HEK293T (cell line): ENCODE data around the gene USP37.

Experiments used
- CTCF ChIA-PET: fragments of 350-600 bp; formaldehyde crosslinking; extraction: SDS; loops from one replicate; lab custom pipeline; 2021; ENCODE audit warnings: antibody characterized with exemption, inconsistent platforms; lab: Yijun Ruan, JAX
- POLR2A ChIA-PET: fragments of 350-600 bp; formaldehyde crosslinking; extraction: SDS; loops from one replicate; lab custom pipeline; 2020; ENCODE audit warnings: antibody characterized with exemption, inconsistent platforms; lab: Yijun Ruan, JAX
- DNase-seq: peaks from one replicate; pipeline ENCODE4 v3.0.0; 2012; ENCODE audit warnings: mixed read lengths; ENCODE audit errors: extremely low spot score
- ARNT ChIP-seq: fragments of 450-650 bp; IDR thresholded peaks from 2 replicates; pipeline ENCODE4 v1.6.1; 2017; ENCODE audit warnings: mild to moderate bottlenecking
- BHLHE40 ChIP-seq: fragments of 450-650 bp; IDR thresholded peaks from 2 replicates; pipeline ENCODE4 v1.6.1; 2016; ENCODE audit warnings: mild to moderate bottlenecking, moderate library complexity, borderline replicate concordance
- CTBP1 ChIP-seq: fragments of 450-650 bp; IDR thresholded peaks from 2 replicates; pipeline ENCODE4 v1.6.1; 2016; ENCODE audit warnings: borderline replicate concordance
- ELF4 ChIP-seq: fragments of 450-650 bp; IDR thresholded peaks from 2 replicates; pipeline ENCODE4 v1.6.1; 2017; ENCODE audit warnings: antibody characterized with exemption
- FOXA1 ChIP-seq: fragments of 450-650 bp; IDR thresholded peaks from 2 replicates; pipeline ENCODE4 v1.6.1; 2016; ENCODE audit warnings: mild to moderate bottlenecking
- FOXK2 ChIP-seq: fragments of 450-650 bp; IDR thresholded peaks from 2 replicates; pipeline ENCODE4 v1.6.1; 2016; ENCODE audit warnings: mild to moderate bottlenecking
- FOXM1 ChIP-seq: fragments of 450-650 bp; IDR thresholded peaks from 2 replicates; pipeline ENCODE4 v1.6.1; 2017; ENCODE audit warnings: mild to moderate bottlenecking, borderline replicate concordance
- HDGF ChIP-seq: fragments of 450-650 bp; IDR thresholded peaks from 2 replicates; pipeline ENCODE4 v1.6.1; 2017; ENCODE audit warnings: antibody characterized with exemption, borderline replicate concordance
- L3MBTL2 ChIP-seq: fragments of 450-650 bp; conservative IDR thresholded peaks from 2 replicates; pipeline ENCODE4 v1.6.1; 2016; ENCODE audit warnings: mild to moderate bottlenecking
- LEF1 ChIP-seq: fragments of 450-650 bp; IDR thresholded peaks from 2 replicates; pipeline ENCODE4 v1.6.1; 2017; ENCODE audit warnings: mild to moderate bottlenecking, borderline replicate concordance
- NFRKB ChIP-seq: fragments of 450-650 bp; IDR thresholded peaks from 2 replicates; pipeline ENCODE4 v1.6.1; 2016; ENCODE audit warnings: mild to moderate bottlenecking, moderate library complexity
- SP1 ChIP-seq: fragments of 450-650 bp; IDR thresholded peaks from 2 replicates; pipeline ENCODE4 v1.6.1; 2017
- SUZ12 ChIP-seq: fragments of 450-650 bp; IDR thresholded peaks from 2 replicates; pipeline ENCODE4 v1.6.1; 2016; ENCODE audit warnings: mild to moderate bottlenecking
- TARDBP ChIP-seq: fragments of 450-650 bp; IDR thresholded peaks from 2 replicates; pipeline ENCODE4 v1.6.1; 2016
- ZNF384 ChIP-seq: fragments of 450-650 bp; IDR thresholded peaks from 2 replicates; pipeline ENCODE4 v1.6.1; 2016
- TF ChIP-seq, protein P1 (sequence below): fragments of 450-650 bp; IDR thresholded peaks from 2 replicates; pipeline ENCODE4 v1.6.1; 2016

USP37 gene

GRCh38 chr2:218444692-218445357 lies 123.3 kb downstream of the USP37 start:
- TF ChIP-seq L3MBTL2 (no peak), BHLHE40 (no peak), ELF4 (no peak), LEF1 (no peak), TARDBP (no peak), NFRKB (no peak), FOXK2 (no peak), FOXM1 (no peak), HDGF (no peak), SUZ12 (no peak)
- TF ChIP-seq, protein P1, sequence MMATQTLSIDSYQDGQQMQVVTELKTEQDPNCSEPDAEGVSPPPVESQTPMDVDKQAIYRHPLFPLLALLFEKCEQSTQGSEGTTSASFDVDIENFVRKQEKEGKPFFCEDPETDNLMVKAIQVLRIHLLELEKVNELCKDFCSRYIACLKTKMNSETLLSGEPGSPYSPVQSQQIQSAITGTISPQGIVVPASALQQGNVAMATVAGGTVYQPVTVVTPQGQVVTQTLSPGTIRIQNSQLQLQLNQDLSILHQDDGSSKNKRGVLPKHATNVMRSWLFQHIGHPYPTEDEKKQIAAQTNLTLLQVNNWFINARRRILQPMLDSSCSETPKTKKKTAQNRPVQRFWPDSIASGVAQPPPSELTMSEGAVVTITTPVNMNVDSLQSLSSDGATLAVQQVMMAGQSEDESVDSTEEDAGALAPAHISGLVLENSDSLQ: no peak
- ChIA-PET CTCF (interaction anchor here (0.9 kb wide), 1 partner anchor 26 kb away, joined by 3 read pairs; no protein-coding TSS in a partner anchor), POLR2A (no interaction called here)
- no peak for DNase-seq

DNA sequence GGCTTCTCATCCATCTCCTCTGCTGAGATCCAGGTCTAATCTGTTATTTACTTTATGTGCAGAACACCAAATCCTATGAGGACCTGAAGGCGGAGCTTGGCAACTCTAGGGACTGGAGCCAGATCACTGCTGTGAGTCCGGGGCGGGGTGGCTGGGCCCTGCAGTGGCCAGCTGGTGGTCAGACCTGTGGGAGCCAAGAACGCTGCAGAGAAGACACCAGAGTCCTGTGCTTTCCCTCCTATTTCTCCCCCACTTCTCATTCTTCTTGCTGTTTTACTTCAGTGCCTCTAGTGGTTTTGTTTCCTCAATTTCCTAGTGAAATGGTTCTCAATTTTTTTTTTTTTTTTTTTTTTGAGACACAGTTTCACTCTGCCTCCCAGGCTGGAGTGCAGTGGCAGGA lies 129.6 kb downstream of the USP37 start:
- CTCF ChIA-PET: no interaction called here
- no peak for DNase-seq
- POLR2A ChIA-PET: no interaction called here
- TF ChIP-seq TARDBP (no peak), FOXK2 (no peak)

DNA sequence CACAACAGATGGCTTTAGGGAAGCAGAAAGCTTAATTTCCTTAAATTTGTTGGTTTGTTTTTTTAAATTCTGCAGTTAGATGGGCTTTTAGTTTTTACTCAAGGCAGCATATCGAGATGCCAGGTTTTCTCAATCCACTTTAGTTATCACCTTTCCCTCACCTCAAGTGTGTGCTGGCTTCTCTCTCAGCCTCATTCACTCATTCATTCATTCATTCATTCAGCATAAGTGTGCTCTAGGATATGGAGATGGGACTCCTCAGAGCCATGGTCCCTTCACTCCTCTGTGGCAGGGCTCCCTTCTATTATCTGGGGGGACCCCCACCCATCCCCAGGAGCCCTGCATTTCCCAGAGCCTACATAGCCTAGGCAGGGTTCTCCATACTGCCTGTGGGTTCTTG lies 130.2 kb downstream of the USP37 start:
- DNase-seq: no peak
- no peak for TF ChIP-seq FOXA1
- TF ChIP-seq ARNT: no peak
- no peak for TF ChIP-seq FOXM1
- TF ChIP-seq ELF4: no peak
- no peak for TF ChIP-seq BHLHE40
- no peak for TF ChIP-seq NFRKB
- TF ChIP-seq TARDBP: no peak
- TF ChIP-seq LEF1: no peak
- no peak for TF ChIP-seq ZNF384
- TF ChIP-seq CTBP1: no peak
- TF ChIP-seq, protein P1: no peak
- ChIA-PET CTCF (no interaction called here), POLR2A (no interaction called here)

- CTCF ChIA-PET: no interaction called here
- DNase-seq: no peak
- POLR2A ChIA-PET: no interaction called here
- TF ChIP-seq SP1 (no peak), CTBP1 (no peak), ZNF384 (no peak), HDGF (no peak), BHLHE40 (no peak), FOXK2 (no peak), L3MBTL2 (no peak), LEF1 (no peak), TARDBP (no peak), ARNT (no peak), ELF4 (no peak), FOXA1 (no peak)
- TF ChIP-seq, protein P1: no peak
Measured at GRCh38 chr2:218436992-218437391, 131.2 kb downstream of the USP37 start.

- no peak for DNase-seq
- POLR2A ChIA-PET: no interaction called here
- CTCF ChIA-PET: no interaction called here
- no peak for TF ChIP-seq SUZ12
- TF ChIP-seq CTBP1: no peak
- no peak for TF ChIP-seq TARDBP
- TF ChIP-seq ZNF384: no peak
- no peak for TF ChIP-seq L3MBTL2
- no peak for TF ChIP-seq FOXA1
- TF ChIP-seq, protein P1: no peak
- no peak for TF ChIP-seq NFRKB
Measured at GRCh38 chr2:218435003-218435982, 132.9 kb downstream of the USP37 start.

DNA sequence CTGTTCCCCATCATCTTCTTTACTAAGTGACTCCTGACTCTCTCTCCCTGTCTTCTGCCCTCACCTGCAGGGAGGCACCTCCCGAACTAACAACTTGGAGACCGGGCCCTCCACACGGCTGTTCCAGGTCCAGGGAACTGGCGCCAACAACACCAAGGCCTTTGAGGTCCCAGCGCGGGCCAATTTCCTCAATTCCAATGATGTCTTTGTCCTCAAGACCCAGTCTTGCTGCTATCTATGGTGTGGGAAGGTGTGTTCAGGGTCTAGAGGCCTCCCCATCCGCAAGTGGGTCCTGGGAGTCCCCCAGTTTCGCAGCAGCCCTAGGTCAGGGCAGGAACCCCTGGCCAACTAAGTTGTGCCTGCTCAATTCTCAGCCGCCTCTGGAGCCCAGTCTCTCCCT lies 133.7 kb downstream of the USP37 start:
- CTCF ChIA-PET: no interaction called here
- DNase-seq: no peak
- POLR2A ChIA-PET: no interaction called here
- no peak for TF ChIP-seq NFRKB
- TF ChIP-seq BHLHE40: no peak
- no peak for TF ChIP-seq FOXK2
- TF ChIP-seq, protein P1: no peak
- TF ChIP-seq ARNT: no peak
- no peak for TF ChIP-seq SUZ12
- TF ChIP-seq ELF4: no peak
- TF ChIP-seq LEF1: no peak
- TF ChIP-seq CTBP1: no peak
